ENCODE data around the gene GLRX3. TPM values are rescaled to one million over a fixed set of nuclear protein-coding genes. Genes with fewer than 3 reads are reported as not detected.

Gene GLRX3
- total RNA-seq, 1 experiment from 2014 or later: 191 TPM

- TF ChIP-seq, protein P1, sequence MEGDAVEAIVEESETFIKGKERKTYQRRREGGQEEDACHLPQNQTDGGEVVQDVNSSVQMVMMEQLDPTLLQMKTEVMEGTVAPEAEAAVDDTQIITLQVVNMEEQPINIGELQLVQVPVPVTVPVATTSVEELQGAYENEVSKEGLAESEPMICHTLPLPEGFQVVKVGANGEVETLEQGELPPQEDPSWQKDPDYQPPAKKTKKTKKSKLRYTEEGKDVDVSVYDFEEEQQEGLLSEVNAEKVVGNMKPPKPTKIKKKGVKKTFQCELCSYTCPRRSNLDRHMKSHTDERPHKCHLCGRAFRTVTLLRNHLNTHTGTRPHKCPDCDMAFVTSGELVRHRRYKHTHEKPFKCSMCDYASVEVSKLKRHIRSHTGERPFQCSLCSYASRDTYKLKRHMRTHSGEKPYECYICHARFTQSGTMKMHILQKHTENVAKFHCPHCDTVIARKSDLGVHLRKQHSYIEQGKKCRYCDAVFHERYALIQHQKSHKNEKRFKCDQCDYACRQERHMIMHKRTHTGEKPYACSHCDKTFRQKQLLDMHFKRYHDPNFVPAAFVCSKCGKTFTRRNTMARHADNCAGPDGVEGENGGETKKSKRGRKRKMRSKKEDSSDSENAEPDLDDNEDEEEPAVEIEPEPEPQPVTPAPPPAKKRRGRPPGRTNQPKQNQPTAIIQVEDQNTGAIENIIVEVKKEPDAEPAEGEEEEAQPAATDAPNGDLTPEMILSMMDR (IDR thresholded peaks at IDR 0.05; ENCODE audit: insufficient read depth in 1 of 2, low read depth in 1 of 2, low read length in 1 of 2, severe bottlenecking in 1 of 2, unreplicated experiment in 1 of 2): no peak
- H3K27ac Mint-ChIP-seq (ENCODE audit: unreplicated experiment): no peak overlapping the region
- H3K4me1 Mint-ChIP-seq (ENCODE audit: low read depth, unreplicated experiment): no peaks in the 10 kb centered on the region
- no peaks in the 10 kb centered on the region for H3K9me3 Mint-ChIP-seq (ENCODE audit: unreplicated experiment)
- Histone ChIP-seq H3K36me3 (ENCODE audit: control insufficient read depth, insufficient read depth, low read length) (no peaks in the 10 kb centered on the region), H3K4me3 (ENCODE audit: low read depth, low read length) (no peak overlapping the region), H3K27me3 (replicated peaks; ENCODE audit: control insufficient read depth, insufficient read depth, low read length) (no peaks in the 10 kb centered on the region), H3K4me1 (no peaks in the 10 kb centered on the region), H3K9me3 (no peaks in the 10 kb centered on the region)
- BruUV-seq (replicated peaks): no TSS peak
- ChIA-PET CTCF (no interaction called here), POLR2A (no interaction called here)
- intact Hi-C loops (cut with micrococcal nuclease; ENCODE audit: unreplicated experiment): no loop called here
- no peak overlapping the region for H3K4me3 Mint-ChIP-seq (ENCODE audit: unreplicated experiment)
- H3K36me3 Mint-ChIP-seq (ENCODE audit: insufficient read depth, unreplicated experiment): peaks cover 2% of the 10 kb centered on the region
- no peak for DNase-seq
- no peaks in the 10 kb centered on the region for H3K27me3 Mint-ChIP-seq (ENCODE audit: insufficient read depth, unreplicated experiment)
These were observed 58.9 kb downstream of the GLRX3 start for GRCh38 chr10:130194991-130195645.

DNA sequence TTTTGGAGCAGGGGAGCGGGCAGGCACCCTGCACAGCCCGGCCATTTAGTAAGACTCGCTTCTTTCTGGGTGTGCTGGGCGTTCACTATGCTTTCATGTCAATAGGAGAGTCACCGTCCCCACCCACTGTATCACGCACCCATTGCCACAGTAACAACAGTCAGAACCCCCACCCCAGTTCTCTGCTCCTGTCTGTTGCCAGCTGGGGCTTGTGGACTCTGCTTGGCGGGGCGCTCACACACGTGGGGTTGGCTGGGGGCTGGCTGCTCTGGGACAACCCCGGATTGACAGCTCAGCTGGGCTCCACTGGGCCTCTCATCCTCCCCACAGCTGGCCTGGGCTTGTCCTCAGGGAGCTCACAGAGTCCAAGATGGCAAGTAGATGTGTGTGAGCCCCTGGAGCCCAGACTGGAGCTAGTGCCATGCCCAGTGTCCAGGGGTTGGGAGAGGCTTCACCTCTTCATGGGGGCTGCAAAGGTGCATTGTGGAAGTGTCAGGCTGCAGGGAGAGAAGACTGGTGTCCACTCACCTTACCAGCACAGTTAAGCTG is 59.6 kb downstream of the GLRX3 start:
- DNase-seq: no peak
- Mint-ChIP-seq H3K27me3 (ENCODE audit: insufficient read depth, unreplicated experiment) (no peaks in the 10 kb centered on the region), H3K36me3 (ENCODE audit: insufficient read depth, unreplicated experiment) (no peaks in the 10 kb centered on the region), H3K4me3 (ENCODE audit: unreplicated experiment) (no peak overlapping the region), H3K27ac (ENCODE audit: unreplicated experiment) (no peak overlapping the region), H3K4me1 (ENCODE audit: low read depth, unreplicated experiment) (no peaks in the 10 kb centered on the region), H3K9me3 (ENCODE audit: unreplicated experiment) (no peaks in the 10 kb centered on the region)
- POLR2A ChIA-PET: no interaction called here
- Histone ChIP-seq H3K27me3 (replicated peaks; ENCODE audit: control insufficient read depth, insufficient read depth, low read length) (no peaks in the 10 kb centered on the region), H3K9me3 (no peaks in the 10 kb centered on the region), H3K4me3 (ENCODE audit: low read depth, low read length) (no peak overlapping the region), H3K4me1 (no peaks in the 10 kb centered on the region), H3K36me3 (ENCODE audit: control insufficient read depth, insufficient read depth, low read length) (no peaks in the 10 kb centered on the region)
- BruUV-seq (replicated peaks): no TSS peak
- CTCF ChIA-PET: no interaction called here
- TF ChIP-seq, protein P1 (IDR thresholded peaks at IDR 0.05; ENCODE audit: insufficient read depth in 1 of 2, low read depth in 1 of 2, low read length in 1 of 2, severe bottlenecking in 1 of 2, unreplicated experiment in 1 of 2): no peak
- intact Hi-C loops (cut with micrococcal nuclease; ENCODE audit: unreplicated experiment): no loop called here

GRCh38 chr10:130196511-130197487 is 60.6 kb downstream of the GLRX3 start:
- BruUV-seq (replicated peaks): no TSS peak
- ChIA-PET POLR2A (no interaction called here), CTCF (no interaction called here)
- no peaks in the 10 kb centered on the region for H3K27me3 ChIP-seq (replicated peaks; ENCODE audit: control insufficient read depth, insufficient read depth, low read length)
- intact Hi-C loops (cut with micrococcal nuclease; ENCODE audit: unreplicated experiment): no loop called here
- no peaks in the 10 kb centered on the region for H3K9me3 ChIP-seq
- H3K27ac Mint-ChIP-seq (ENCODE audit: unreplicated experiment): no peak overlapping the region
- H3K27me3 Mint-ChIP-seq (ENCODE audit: insufficient read depth, unreplicated experiment): peaks cover 5% of the 10 kb centered on the region
- no peak overlapping the region for H3K4me3 ChIP-seq (ENCODE audit: low read depth, low read length)
- no peak for DNase-seq
- H3K36me3 Mint-ChIP-seq (ENCODE audit: insufficient read depth, unreplicated experiment): no peaks in the 10 kb centered on the region
- no peaks in the 10 kb centered on the region for H3K9me3 Mint-ChIP-seq (ENCODE audit: unreplicated experiment)
- no peaks in the 10 kb centered on the region for H3K4me1 ChIP-seq
- H3K4me3 Mint-ChIP-seq (ENCODE audit: unreplicated experiment): no peak overlapping the region
- H3K36me3 ChIP-seq (ENCODE audit: control insufficient read depth, insufficient read depth, low read length): no peaks in the 10 kb centered on the region
- TF ChIP-seq, protein P1 (IDR thresholded peaks at IDR 0.05; ENCODE audit: insufficient read depth in 1 of 2, low read depth in 1 of 2, low read length in 1 of 2, severe bottlenecking in 1 of 2, unreplicated experiment in 1 of 2): no peak
- no peaks in the 10 kb centered on the region for H3K4me1 Mint-ChIP-seq (ENCODE audit: low read depth, unreplicated experiment)
